HG02943 (cell line): ENCODE data around the gene KRTAP6-2.

Experiments
- ATAC-seq: cut with Tn5 transposase; IDR thresholded peaks from one replicate; pipeline ENCODE4 v1.9.1; 2021; ENCODE audit warnings: mild to moderate bottlenecking, low read depth, moderate library complexity; ENCODE audit not compliant: unreplicated experiment

KRTAP6-2 gene

GRCh38 chr21:30598802-30599201, at the start of gene KRTAP6-2:
KRTAP6-2 (minus strand) TSS chr21:30598902; CDS start chr21:30598874, 28 bp downstream.
- ATAC-seq, result no peak

GRCh38 chr21:30646904-30647414, 48.3 kb upstream of the KRTAP6-2 start:
- ATAC-seq, result no peak

- no peak for ATAC-seq
Measured at GRCh38 chr21:30642564-30642963, 43.9 kb upstream of the KRTAP6-2 start, which contains the start of gene KRTAP20-3. KRTAP20-3 (plus strand) TSS chr21:30642864.

GRCh38 chr21:30638686-30639085, 40.0 kb upstream of the KRTAP6-2 start:
- ATAC-seq, result no peak

- ATAC-seq, result no peak
Measured at GRCh38 chr21:30634906-30635305, 36.2 kb upstream of the KRTAP6-2 start, which contains the start of gene KRTAP20-2. KRTAP20-2 (plus strand) TSS chr21:30635206; CDS start chr21:30635264, 58 bp downstream.

- ATAC-seq, result no peak
Measured at GRCh38 chr21:30629200-30629599, 30.5 kb upstream of the KRTAP6-2 start.

- no peak for ATAC-seq
Measured at GRCh38 chr21:30628109-30628508, 29.4 kb upstream of the KRTAP6-2 start.

GRCh38 chr21:30625449-30626165, 26.9 kb upstream of the KRTAP6-2 start:
- ATAC-seq, result no peak

- no peak for ATAC-seq
Measured at GRCh38 chr21:30623362-30623761, 24.7 kb upstream of the KRTAP6-2 start.

- no peak for ATAC-seq
Measured at GRCh38 chr21:30620522-30620921, 21.8 kb upstream of the KRTAP6-2 start, which contains the start of gene KRTAP20-4. KRTAP20-4 (plus strand) TSS chr21:30620627.

GRCh38 chr21:30620080-30620479, 21.4 kb upstream of the KRTAP6-2 start:
- ATAC-seq, result no peak

- ATAC-seq, result no peak
Measured at GRCh38 chr21:30616125-30616524, 17.4 kb upstream of the KRTAP6-2 start, which contains the start of gene KRTAP20-1. KRTAP20-1 (plus strand) TSS chr21:30616425; CDS start chr21:30616455, 30 bp downstream.

GRCh38 chr21:30615199-30615598, 16.5 kb upstream of the KRTAP6-2 start:
- no peak for ATAC-seq

- no peak for ATAC-seq
Measured at GRCh38 chr21:30613836-30614235, 15.1 kb upstream of the KRTAP6-2 start, which contains the start of gene KRTAP6-1. KRTAP6-1 (minus strand) TSS chr21:30613930; CDS start chr21:30613904, 26 bp downstream.

GRCh38 chr21:30612132-30612531, 13.4 kb upstream of the KRTAP6-2 start:
- no peak for ATAC-seq

- ATAC-seq, result no peak
Measured at GRCh38 chr21:30605968-30606367, 7.3 kb upstream of the KRTAP6-2 start.

GRCh38 chr21:30600787-30601186, 2.1 kb upstream of the KRTAP6-2 start, which contains the start of gene KRTAP22-1:
KRTAP22-1 (plus strand) TSS chr21:30601087.
- no peak for ATAC-seq

- no peak for ATAC-seq
Measured at GRCh38 chr21:30592140-30592539, 6.6 kb downstream of the KRTAP6-2 start, which contains the start of gene KRTAP6-3. KRTAP6-3 (plus strand) TSS chr21:30592440; CDS start chr21:30592446, 6 bp downstream.

GRCh38 chr21:30590297-30590696, 8.4 kb downstream of the KRTAP6-2 start, which contains the start of gene KRTAP22-2:
KRTAP22-2 (minus strand) TSS chr21:30590397.
- ATAC-seq, result no peak

- ATAC-seq, result no peak
Measured at GRCh38 chr21:30582870-30583269, 15.8 kb downstream of the KRTAP6-2 start.

GRCh38 chr21:30580132-30580531, 18.6 kb downstream of the KRTAP6-2 start:
- ATAC-seq, result no peak
